AG08396 (cell line): ENCODE results near the gene LBR.
A peak's percentile ranks its signal among the peaks of the same experiment; 100 is the strongest.
"Not testable (repeated sequence)": the region's sequence is repeated elsewhere in the genome, so short reads cannot be mapped to it uniquely, and the experiment has no call there.

ENCODE experiments used
- DNase-seq: peaks from one replicate; pipeline ENCODE4 v3.0.0; 2012; ENCODE audit warnings: low spot score, mixed read lengths

Gene LBR

GRCh38 chr1:225427235-225428067, at the start of gene LBR:
Gene LBR, minus strand, starts transcription at chr1:225428038. Its CDS starts 3,963 bp downstream, at chr1:225424075.
- DNase-seq = peak; percentile 57

- no peak for DNase-seq
These were observed 49.6 kb upstream of the LBR start for GRCh38 chr1:225477296-225477911.

DNA sequence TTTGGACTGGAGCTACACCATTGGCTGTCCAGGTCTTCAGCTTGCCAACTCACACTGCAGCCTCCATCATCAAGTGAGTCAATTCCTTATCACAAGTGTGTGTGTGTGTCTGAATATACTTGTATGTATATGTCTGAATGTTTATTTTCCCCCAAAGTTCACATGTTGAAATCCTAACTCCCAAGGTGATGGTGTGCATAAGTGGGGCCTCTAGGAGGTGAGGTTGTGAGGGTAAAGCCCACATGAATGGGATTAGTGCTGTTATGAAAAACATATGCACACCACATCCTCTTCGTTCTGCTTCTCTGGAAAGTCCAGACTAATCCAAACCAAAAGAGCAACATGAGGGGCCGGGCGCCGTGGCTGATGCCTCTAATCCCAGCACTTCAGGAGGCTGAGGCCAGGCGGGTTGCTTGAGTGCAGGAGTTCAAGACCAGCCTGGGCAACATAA, 48.7 kb upstream of the LBR start:
- DNase-seq = no peak

DNA sequence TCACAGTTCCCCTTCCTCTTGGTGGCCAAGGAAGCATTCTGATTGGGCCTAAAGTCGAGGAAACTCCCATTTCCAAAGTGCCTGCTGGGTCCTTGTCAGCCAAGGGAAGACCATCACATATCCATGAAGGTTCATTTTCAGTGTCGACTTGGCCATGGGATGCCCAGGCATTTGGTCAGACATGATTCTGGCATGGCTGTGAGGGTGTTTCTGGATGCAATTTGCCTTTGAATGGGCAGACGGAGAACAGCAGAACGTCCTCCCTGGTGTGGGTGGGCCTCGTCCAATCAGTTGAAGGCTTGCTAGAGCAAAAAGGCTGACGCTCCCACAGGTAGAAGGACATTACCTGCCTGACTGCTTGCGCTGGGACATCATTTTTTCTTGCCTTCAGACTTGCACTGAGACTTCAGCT, 48.3 kb upstream of the LBR start:
- DNase-seq = no peak

DNA sequence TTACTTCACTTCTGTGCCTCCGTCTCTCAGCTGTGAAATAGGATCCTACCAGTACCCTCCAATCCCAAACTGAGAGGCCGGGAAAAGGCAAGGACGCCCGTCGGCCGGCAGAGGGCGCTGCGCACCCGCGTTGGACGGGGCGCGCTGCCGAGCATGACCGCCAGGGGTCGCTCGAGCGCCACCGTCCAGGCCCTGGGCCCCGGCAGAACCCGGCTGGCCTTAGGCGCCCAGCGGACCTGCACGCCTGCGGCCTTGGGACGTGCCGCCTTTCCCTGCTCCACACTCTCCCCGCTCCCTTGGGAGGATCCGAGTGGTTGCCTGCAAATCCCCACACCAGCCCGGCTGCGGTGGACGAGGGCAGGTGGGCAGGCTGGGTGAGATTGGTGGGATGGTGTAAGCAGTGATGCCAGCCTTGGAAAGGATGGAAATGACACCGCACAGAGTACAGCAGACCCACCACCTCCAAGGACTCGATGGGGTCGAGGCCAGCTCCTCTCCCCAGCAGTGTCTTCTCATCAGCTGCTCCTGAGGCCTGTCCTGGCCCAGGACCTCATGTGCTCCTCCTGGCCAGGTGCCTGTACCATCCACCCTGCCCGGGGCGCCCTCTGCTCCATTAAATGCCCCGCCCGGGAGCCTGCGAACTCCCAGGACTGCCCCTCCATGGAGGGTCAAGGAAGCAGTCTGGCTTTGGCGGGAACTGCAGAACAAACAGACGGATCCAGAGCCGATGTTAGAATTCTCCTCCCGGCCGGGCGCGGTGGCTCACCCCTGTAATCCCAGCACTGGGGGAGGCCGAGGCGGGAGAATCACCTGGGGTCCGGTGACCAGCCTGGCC, 47.4 kb upstream of the LBR start:
- DNase-seq = peak; percentile 90

- DNase-seq = no peak
These were observed 46.7 kb upstream of the LBR start for GRCh38 chr1:225474439-225474985.

GRCh38 chr1:225473676-225474438, 46.0 kb upstream of the LBR start:
- DNase-seq = peak; percentile 1

- DNase-seq = not testable (repeated sequence)
These were observed 45.4 kb upstream of the LBR start for GRCh38 chr1:225473266-225473665.

GRCh38 chr1:225471453-225472301, 43.8 kb upstream of the LBR start:
- DNase-seq = peak; percentile 4

DNA sequence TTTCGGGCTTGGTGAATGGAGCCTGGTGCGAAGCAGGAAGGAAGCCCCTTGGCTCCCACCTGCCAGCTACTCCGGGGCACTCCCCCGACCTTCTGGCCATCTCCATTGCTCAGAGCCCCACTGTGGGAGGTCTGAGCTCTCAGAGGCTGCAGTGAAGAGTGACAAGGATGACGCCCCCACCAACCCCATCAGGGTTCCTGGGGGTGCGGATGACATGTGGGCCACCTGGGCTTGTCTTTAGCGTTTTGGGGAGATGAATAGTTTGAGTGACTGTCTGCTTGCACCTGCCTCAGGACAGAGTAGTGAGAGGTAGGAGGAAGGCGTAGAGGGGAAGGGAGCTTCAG, 43.2 kb upstream of the LBR start:
- DNase-seq = no peak

- DNase-seq = no peak
These were observed 42.6 kb upstream of the LBR start for GRCh38 chr1:225470211-225471108.

- no peak for DNase-seq
These were observed 41.2 kb upstream of the LBR start for GRCh38 chr1:225469051-225469450.

GRCh38 chr1:225468270-225469020, 40.6 kb upstream of the LBR start:
- no peak for DNase-seq

DNA sequence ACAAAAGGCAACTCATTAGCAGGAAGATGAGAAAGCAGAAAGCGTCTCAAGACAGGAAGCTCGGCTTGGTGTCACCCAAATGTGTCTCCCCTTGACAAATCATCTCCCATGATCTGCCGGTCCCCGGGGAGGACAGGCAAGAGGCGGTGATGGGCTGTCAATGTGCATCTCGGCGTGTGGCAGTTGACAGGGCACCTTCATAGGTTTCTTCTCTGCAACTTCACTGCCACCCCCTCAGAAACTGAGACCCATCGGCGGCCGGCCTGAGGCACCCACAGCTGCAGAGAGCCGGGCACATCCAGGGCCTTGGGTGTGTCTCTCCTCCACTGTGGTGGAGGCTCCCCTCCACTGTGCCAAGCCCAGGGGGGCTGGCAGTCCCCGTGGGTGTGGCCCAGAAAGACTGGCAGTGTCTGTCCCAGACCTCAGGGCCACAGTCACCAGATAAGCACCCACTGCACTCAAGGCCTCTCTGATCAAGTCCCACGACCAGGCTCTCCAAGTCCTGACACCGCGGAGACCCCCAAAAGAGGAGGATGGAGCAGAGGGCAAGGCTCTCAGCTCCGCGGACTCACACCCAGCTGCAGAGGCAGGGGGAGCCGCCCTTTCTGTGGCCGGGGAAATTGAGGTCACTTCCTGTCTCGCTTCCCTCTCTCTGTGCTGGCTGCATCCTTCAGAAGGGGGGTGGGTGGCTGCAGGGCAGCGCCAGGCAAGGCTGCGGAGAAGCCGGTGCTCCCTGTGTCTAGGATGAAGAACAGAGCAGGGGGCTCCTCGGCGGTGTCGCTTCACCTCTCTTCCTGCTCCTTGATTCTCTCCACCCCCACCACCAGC, 39.6 kb upstream of the LBR start:
- no peak for DNase-seq

- no peak for DNase-seq
These were observed 39.0 kb upstream of the LBR start for GRCh38 chr1:225466848-225467192.

DNA sequence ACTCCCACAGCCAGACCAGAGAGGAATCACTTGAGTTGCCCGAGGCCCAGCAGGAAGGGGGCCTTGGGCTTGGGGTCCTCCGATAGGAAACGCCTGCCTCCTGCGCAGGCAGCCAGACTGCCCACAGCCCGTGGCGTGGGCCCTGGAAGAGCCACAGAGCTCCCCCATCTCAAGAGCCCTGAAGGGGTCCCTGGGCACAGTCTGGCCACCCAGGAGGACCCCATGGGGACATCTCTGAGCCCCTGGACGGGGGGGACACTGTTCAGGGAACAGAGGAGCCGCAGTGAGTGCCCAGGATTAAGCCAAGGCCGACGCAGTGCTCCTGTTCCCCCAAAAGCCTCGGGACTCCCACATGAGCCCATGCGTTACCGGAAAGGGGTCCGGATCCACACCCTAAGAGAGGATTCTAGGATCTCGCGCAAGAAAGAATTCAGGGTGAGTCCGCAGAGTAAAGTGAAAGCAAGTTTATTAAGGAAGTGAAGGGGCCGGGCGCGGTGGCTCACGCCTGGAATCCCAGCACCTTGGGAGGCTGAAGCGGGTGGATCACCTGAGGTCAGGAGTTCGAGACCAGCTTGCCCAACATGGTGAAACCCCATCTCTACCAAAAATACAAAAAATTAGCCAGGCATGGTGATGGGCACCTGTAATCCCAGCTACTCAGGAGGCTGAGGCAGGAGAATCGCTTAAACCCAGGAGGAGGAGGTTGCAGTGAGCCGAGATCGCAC, 38.1 kb upstream of the LBR start:
- no peak for DNase-seq
